ENCODE measurements around the gene MECR.

- TF ChIP-seq YY1 (IDR thresholded peaks at IDR 0.05; ENCODE audit: low read depth), result no peak
- TF ChIP-seq CTCF (IDR thresholded peaks at IDR 0.05), result no peak
- TF ChIP-seq EZH2phosphoT487 (IDR thresholded peaks at IDR 0.05; ENCODE audit: borderline replicate concordance, low read depth), result no peak
- no peak for TF ChIP-seq TAF1 (IDR thresholded peaks at IDR 0.05; ENCODE audit: borderline replicate concordance, low read depth, low read length)
- no peak for TF ChIP-seq RCOR1 (IDR thresholded peaks at IDR 0.05; ENCODE audit: low read length)
- no peak for TF ChIP-seq SIN3A (IDR thresholded peaks at IDR 0.05; ENCODE audit: borderline replicate concordance, low read depth, low read length)
- no peak for TF ChIP-seq POLR2AphosphoS5 (IDR thresholded peaks at IDR 0.05; ENCODE audit: low read depth, low read length)
- TF ChIP-seq REST (IDR thresholded peaks at IDR 0.05; ENCODE audit: low read depth, low read length), result no peak
These were observed 78.5 kb downstream of the MECR start for GRCh38 chr1:29152046-29152805.
